Measurements from ENCODE around the gene EME2. TPM values are rescaled to one million over a fixed set of nuclear protein-coding genes. Genes with fewer than 3 reads are reported as not detected.

Gene EME2
- total RNA-seq, 2 experiments from 2014 or later, result 15.5 to 15.6 TPM

DNA sequence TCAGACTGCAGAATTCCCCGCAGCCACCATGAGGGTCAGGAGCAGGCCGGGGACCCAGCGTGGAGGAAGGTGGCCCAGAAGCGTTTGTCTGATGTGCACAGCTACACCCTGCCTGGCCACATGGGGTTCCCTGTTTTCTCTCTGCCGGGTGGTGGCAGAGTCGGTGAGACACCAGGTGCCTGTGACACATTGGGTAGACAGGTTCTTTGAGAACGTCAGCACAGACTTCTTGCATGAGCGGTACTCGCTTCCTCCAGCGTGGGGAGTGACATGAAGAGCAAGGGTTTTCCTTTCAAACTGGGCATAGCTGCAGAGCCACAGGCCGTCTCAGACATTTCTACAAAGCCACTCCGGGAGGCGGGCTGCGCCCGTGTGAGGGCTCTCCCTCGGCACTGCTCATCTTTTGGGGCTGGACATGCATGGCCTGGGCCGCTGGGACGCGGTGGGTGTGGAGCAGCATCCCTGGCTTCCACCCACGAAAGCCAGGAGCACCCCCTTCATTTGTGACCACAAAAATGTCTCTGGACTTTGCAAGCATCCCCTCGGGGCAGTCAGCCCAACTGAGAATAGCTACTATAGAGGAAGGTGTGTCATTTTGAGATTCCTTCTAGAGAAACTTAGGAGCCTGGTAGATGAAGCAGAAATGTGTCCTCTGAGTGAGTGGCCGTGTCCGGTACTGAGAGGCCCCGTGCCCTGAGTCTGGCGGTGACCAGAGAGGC, 27.3 kb upstream of the EME2 start:
- H3K27ac Mint-ChIP-seq, result no peak overlapping the region
- H3K4me3 Mint-ChIP-seq, result no peak overlapping the region
- TF ChIP-seq, protein P1, sequence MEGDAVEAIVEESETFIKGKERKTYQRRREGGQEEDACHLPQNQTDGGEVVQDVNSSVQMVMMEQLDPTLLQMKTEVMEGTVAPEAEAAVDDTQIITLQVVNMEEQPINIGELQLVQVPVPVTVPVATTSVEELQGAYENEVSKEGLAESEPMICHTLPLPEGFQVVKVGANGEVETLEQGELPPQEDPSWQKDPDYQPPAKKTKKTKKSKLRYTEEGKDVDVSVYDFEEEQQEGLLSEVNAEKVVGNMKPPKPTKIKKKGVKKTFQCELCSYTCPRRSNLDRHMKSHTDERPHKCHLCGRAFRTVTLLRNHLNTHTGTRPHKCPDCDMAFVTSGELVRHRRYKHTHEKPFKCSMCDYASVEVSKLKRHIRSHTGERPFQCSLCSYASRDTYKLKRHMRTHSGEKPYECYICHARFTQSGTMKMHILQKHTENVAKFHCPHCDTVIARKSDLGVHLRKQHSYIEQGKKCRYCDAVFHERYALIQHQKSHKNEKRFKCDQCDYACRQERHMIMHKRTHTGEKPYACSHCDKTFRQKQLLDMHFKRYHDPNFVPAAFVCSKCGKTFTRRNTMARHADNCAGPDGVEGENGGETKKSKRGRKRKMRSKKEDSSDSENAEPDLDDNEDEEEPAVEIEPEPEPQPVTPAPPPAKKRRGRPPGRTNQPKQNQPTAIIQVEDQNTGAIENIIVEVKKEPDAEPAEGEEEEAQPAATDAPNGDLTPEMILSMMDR (IDR thresholded peaks at IDR 0.05), result no peak
- ATAC-seq, result no peak
- no peak for DNase-seq
- no peaks in the 10 kb centered on the region for H3K36me3 Mint-ChIP-seq (ENCODE audit: low read depth)
- no peaks in the 10 kb centered on the region for H3K4me1 Mint-ChIP-seq (ENCODE audit: low read depth)
- H3K9me3 Mint-ChIP-seq, result no peaks in the 10 kb centered on the region
- intact Hi-C loops (cut with micrococcal nuclease), result no loop called here
- no peaks in the 10 kb centered on the region for H3K27me3 Mint-ChIP-seq
- ChIA-PET CTCF (no interaction called here), POLR2A (no interaction called here)

DNA sequence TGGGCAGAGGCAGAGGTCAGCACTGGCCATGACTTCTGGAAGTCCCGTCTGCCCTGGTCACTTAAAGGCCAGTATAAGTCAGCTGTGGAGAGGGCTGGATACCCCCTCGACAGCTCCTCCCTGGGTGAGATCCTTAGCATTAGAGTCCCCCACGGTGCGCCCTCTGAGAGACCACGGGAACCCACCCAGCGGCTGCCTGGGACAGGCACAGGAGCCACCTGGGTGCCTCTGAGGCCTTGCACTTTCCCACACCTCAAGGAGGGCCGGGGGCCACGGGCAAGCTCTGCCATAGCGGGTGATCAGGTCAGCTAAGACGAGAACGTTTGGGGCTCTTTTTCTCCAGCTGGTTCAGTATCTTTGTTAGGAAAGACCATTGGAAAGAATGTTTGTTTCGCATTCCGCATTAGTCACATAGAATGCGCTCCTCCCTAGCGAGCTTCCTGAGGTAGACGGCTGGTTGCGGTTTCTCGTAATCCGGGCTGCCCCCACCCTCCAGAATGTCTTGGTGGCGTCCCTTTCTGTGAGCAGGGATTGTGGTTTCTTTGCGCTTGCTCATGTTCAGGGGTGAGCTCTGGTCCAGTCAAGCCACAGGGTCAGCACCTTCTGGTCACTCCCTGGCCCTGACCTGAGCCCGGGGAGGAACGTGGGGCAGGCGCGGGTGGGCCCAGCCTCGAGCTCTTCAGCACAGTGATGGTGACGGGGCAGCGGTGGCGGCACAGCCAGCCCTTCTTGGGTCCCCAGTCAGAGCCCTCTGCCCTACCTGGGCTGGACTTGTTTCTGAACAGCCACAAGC, 26.5 kb upstream of the EME2 start:
- CTCF ChIA-PET, result interaction anchor here (1.0 kb wide), 1 partner anchor 36 kb away, joined by 3 read pairs; the partner anchor contains the start of genes NUBP2 and SPSB3
- no peak for ATAC-seq
- no peak for DNase-seq
- Mint-ChIP-seq H3K4me1 (ENCODE audit: low read depth) (no peaks in the 10 kb centered on the region), H3K27me3 (no peaks in the 10 kb centered on the region), H3K9me3 (no peaks in the 10 kb centered on the region), H3K36me3 (ENCODE audit: low read depth) (no peaks in the 10 kb centered on the region), H3K4me3 (no peak overlapping the region), H3K27ac (no peak overlapping the region)
- TF ChIP-seq, protein P1 (IDR thresholded peaks at IDR 0.05), result no peak
- intact Hi-C loops (cut with micrococcal nuclease), result no loop called here
- POLR2A ChIA-PET, result interaction anchor here (0.7 kb wide), 1 partner anchor 10 kb away, joined by 3 read pairs; no protein-coding TSS in a partner anchor

DNA sequence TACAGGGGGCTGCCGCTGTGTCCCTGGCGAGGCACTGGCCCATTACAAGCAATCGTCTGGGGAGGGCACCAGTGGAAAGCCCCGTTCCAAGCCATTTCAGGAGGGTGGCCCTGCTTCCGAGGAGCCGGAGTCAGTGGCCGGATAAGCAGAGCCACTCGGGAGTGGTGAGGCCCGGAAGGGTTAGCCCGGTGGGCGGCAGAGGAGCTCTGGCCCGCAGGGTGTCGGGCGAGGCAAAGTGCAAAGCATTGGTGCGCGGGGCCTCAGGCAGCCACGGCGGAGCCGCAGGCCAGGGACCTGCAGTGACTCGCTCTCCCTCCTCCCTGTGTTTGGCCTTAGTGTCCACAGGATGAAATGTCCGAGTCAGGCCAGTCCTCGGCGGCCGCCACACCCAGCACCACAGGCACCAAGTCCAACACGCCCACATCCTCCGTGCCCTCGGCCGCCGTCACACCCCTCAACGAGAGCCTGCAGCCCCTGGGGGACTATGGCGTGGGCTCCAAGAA, 25.9 kb upstream of the EME2 start:
- Mint-ChIP-seq H3K27ac (no peak overlapping the region), H3K9me3 (no peaks in the 10 kb centered on the region), H3K36me3 (ENCODE audit: low read depth) (no peaks in the 10 kb centered on the region), H3K4me1 (ENCODE audit: low read depth) (no peaks in the 10 kb centered on the region), H3K27me3 (no peaks in the 10 kb centered on the region), H3K4me3 (no peak overlapping the region)
- DNase-seq (no peak), ATAC-seq (no peak)
- intact Hi-C loops (cut with micrococcal nuclease), result no loop called here
- ChIA-PET POLR2A (interaction anchor here (0.7 kb wide), 1 partner anchor 10 kb away, joined by 3 read pairs; no protein-coding TSS in a partner anchor), CTCF (interaction anchor here (1.0 kb wide), 1 partner anchor 36 kb away, joined by 3 read pairs; the partner anchor contains the start of genes NUBP2 and SPSB3)
- TF ChIP-seq, protein P1 (IDR thresholded peaks at IDR 0.05), result no peak

DNA sequence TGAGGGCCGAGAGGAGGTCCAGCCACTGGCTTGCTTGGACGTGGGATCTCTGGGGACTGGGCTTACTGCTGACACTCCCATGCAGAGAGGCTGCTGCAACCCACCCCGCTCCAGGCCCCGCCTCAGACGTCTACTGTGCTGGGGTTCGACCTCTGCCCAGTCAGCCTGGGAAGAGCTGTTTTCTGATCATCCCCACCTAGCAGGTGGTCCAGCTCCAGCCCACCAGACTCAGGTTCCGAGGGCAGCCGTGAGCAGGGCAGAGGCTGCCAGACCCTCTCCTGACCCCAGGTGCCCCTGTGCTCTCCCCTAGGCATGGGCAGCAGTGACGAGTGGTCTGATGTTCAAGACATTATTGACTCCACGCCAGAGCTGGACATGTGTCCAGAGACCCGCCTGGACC, 24.7 kb upstream of the EME2 start:
- TF ChIP-seq, protein P1 (IDR thresholded peaks at IDR 0.05), result no peak
- Mint-ChIP-seq H3K36me3 (ENCODE audit: low read depth) (peaks cover 1% of the 10 kb centered on the region), H3K27ac (no peak overlapping the region), H3K9me3 (no peaks in the 10 kb centered on the region), H3K27me3 (no peaks in the 10 kb centered on the region), H3K4me3 (no peak overlapping the region), H3K4me1 (ENCODE audit: low read depth) (no peaks in the 10 kb centered on the region)
- POLR2A ChIA-PET, result no interaction called here
- CTCF ChIA-PET, result no interaction called here
- DNase-seq (no peak), ATAC-seq (no peak)
- intact Hi-C loops (cut with micrococcal nuclease), result no loop called here
